BLaER1 treated with 17β-estradiol and CSF1 and Interleukin-3, amounts not matched to agents 10 nM and 100 nM (cell line): Measurements from ENCODE around the gene REC8.

Experiments
- H3K27ac ChIP-seq, 11 experiments: shearing (Covaris generic); formaldehyde crosslinking; 2 replicates each; pipeline ENCODE4 v1.8.1; 2022
- H3K27me3 ChIP-seq, 11 experiments: shearing (Covaris generic); formaldehyde crosslinking; 2 replicates each; pipeline ENCODE4 v1.8.1; 2022
- H3K36me3 ChIP-seq, 11 experiments: shearing (Covaris generic); formaldehyde crosslinking; 2 replicates each; pipeline ENCODE4 v1.8.1; 2022
- H3K4me1 ChIP-seq, 10 experiments: shearing (Covaris generic); formaldehyde crosslinking; 2 replicates each; pipeline ENCODE4 v1.8.1; 2022
- H3K4me2 ChIP-seq, 11 experiments: shearing (Covaris generic); formaldehyde crosslinking; 2 replicates each; pipeline ENCODE4 v1.8.1; 2022
- H3K4me3 ChIP-seq, 10 experiments: shearing (Covaris generic); formaldehyde crosslinking; 2 replicates each; pipeline ENCODE4 v1.8.1; 2022
- H3K9ac ChIP-seq, 11 experiments: shearing (Covaris generic); formaldehyde crosslinking; 2 replicates each; pipeline ENCODE4 v1.8.1; 2022
- H3K9me3 ChIP-seq, 11 experiments: shearing (Covaris generic); formaldehyde crosslinking; replicated peaks in 1 of 11; 2 replicates each; pipeline ENCODE4 v1.8.1; 2022
- H4K20me1 ChIP-seq, 11 experiments: shearing (Covaris generic); formaldehyde crosslinking; 2 replicates each; pipeline ENCODE4 v1.8.1; 2022
- Cebpa-rat ChIP-seq, 11 experiments: shearing (Covaris generic); IDR thresholded peaks; 2 replicates each; pipeline ENCODE4 v1.8.1; 2022

Gene REC8

GRCh38 chr14:24181371-24182077, 9.6 kb downstream of the REC8 start:
- H3K36me3 ChIP-seq: peaks cover 92 to 100% (median 97%) of the 10 kb centered on the region in 11 experiments
- no peaks in the 10 kb centered on the region for H3K9me3 ChIP-seq

GRCh38 chr14:24182110-24182882, 10.4 kb downstream of the REC8 start:
- no peaks in the 10 kb centered on the region for H3K27me3 ChIP-seq
- H3K4me1 ChIP-seq: peaks cover 5 to 45% (median 39%) of the 10 kb centered on the region in 10 experiments
- peaks cover 89 to 100% (median 97%) of the 10 kb centered on the region in 11 experiments for H3K36me3 ChIP-seq
- H3K9ac ChIP-seq: no peak overlapping the region
- no peak overlapping the region for H3K4me2 ChIP-seq
- H3K9me3 ChIP-seq: no peaks in the 10 kb centered on the region
- H4K20me1 ChIP-seq: peaks cover 0 to 92% (median 46%) of the 10 kb centered on the region in 11 experiments; a peak in 20 of 22 replicates
- no peak overlapping the region for H3K4me3 ChIP-seq
- no peak overlapping the region for H3K27ac ChIP-seq
- TF ChIP-seq Cebpa-rat (IDR thresholded peaks at IDR 0.05): no peak

More at GRCh38 chr14:24181371-24182077, 9.6 kb downstream of the REC8 start:
- H3K27ac ChIP-seq: no peak overlapping the region
- peaks cover 0 to 37% (median 32%) of the 10 kb centered on the region in 10 experiments; a peak in 18 of 20 replicates for H3K4me1 ChIP-seq
- no peak overlapping the region for H3K4me3 ChIP-seq
- H3K9ac ChIP-seq: no peak overlapping the region; a peak in 1 of 22 replicates
- H4K20me1 ChIP-seq: peaks cover 0 to 91% (median 45%) of the 10 kb centered on the region in 11 experiments; a peak in 20 of 22 replicates
- no peaks in the 10 kb centered on the region for H3K27me3 ChIP-seq
- H3K4me2 ChIP-seq: no peak overlapping the region
- TF ChIP-seq Cebpa-rat (IDR thresholded peaks at IDR 0.05): no peak

- H3K27ac ChIP-seq: no peak overlapping the region
- peaks cover 12 to 53% (median 46%) of the 10 kb centered on the region in 10 experiments for H3K4me1 ChIP-seq
- H3K4me2 ChIP-seq: no peak overlapping the region
- H3K9ac ChIP-seq: no peak overlapping the region
- no peaks in the 10 kb centered on the region for H3K27me3 ChIP-seq
- H3K36me3 ChIP-seq: peaks cover 82 to 94% (median 92%) of the 10 kb centered on the region in 11 experiments
- peaks cover 0 to 98% (median 51%) of the 10 kb centered on the region in 11 experiments; a peak in 19 of 22 replicates for H4K20me1 ChIP-seq
- no peak overlapping the region for H3K4me3 ChIP-seq
- TF ChIP-seq Cebpa-rat (IDR thresholded peaks at IDR 0.05): no peak
- H3K9me3 ChIP-seq: no peaks in the 10 kb centered on the region
These were observed 11.2 kb downstream of the REC8 start for GRCh38 chr14:24183014-24183481.

- H3K9me3 ChIP-seq: no peaks in the 10 kb centered on the region
- no peaks in the 10 kb centered on the region for H3K27me3 ChIP-seq
- peak overlapping the region in 1 of 11 experiments; percentile 13; a peak in 2 of 22 replicates for H3K9ac ChIP-seq
- no peak overlapping the region for H3K27ac ChIP-seq
- TF ChIP-seq Cebpa-rat (IDR thresholded peaks at IDR 0.05): no peak
- H3K4me3 ChIP-seq: no peak overlapping the region
- H3K36me3 ChIP-seq: peaks cover 69 to 81% (median 80%) of the 10 kb centered on the region in 11 experiments
- peaks cover 0 to 86% (median 38%) of the 10 kb centered on the region in 11 experiments; a peak in 19 of 22 replicates for H4K20me1 ChIP-seq
- peaks cover 18 to 49% (median 40%) of the 10 kb centered on the region in 10 experiments for H3K4me1 ChIP-seq
- no peak overlapping the region for H3K4me2 ChIP-seq
These were observed 12.5 kb downstream of the REC8 start for GRCh38 chr14:24184104-24184970.

- no peak for TF ChIP-seq Cebpa-rat (IDR thresholded peaks at IDR 0.05)
- peaks cover 62 to 80% (median 75%) of the 10 kb centered on the region in 11 experiments for H3K36me3 ChIP-seq
These were observed 13.1 kb downstream of the REC8 start for GRCh38 chr14:24185026-24185425.

GRCh38 chr14:24185741-24186140, 13.9 kb downstream of the REC8 start:
- peak overlapping the region in 2 of 11 experiments; percentile 11 to 15; a peak in 1 of 22 replicates for H3K9ac ChIP-seq
- H3K36me3 ChIP-seq: peaks cover 59 to 79% (median 74%) of the 10 kb centered on the region in 11 experiments
- peaks cover 27 to 48% (median 33%) of the 10 kb centered on the region in 10 experiments for H3K4me1 ChIP-seq
- H3K27me3 ChIP-seq: no peaks in the 10 kb centered on the region
- H3K4me2 ChIP-seq: no peak overlapping the region
- TF ChIP-seq Cebpa-rat (IDR thresholded peaks at IDR 0.05): no peak
- H3K9me3 ChIP-seq: no peaks in the 10 kb centered on the region
- H4K20me1 ChIP-seq: peaks cover 0 to 72% (median 25%) of the 10 kb centered on the region in 11 experiments; a peak in 15 of 22 replicates
- H3K27ac ChIP-seq: no peak overlapping the region
- no peak overlapping the region for H3K4me3 ChIP-seq

More at GRCh38 chr14:24185026-24185425, 13.1 kb downstream of the REC8 start:
- Histone ChIP-seq H3K4me3 (no peak overlapping the region), H4K20me1 (peaks cover 0 to 79% (median 31%) of the 10 kb centered on the region in 11 experiments; a peak in 17 of 22 replicates), H3K9me3 (no peaks in the 10 kb centered on the region), H3K9ac (no peak overlapping the region), H3K27me3 (no peaks in the 10 kb centered on the region), H3K27ac (no peak overlapping the region), H3K4me1 (peaks cover 24 to 49% (median 39%) of the 10 kb centered on the region in 10 experiments), H3K4me2 (no peak overlapping the region)

GRCh38 chr14:24186831-24187538, 15.1 kb downstream of the REC8 start:
- Histone ChIP-seq H3K9me3 (no peaks in the 10 kb centered on the region), H3K36me3 (peaks cover 53 to 79% (median 73%) of the 10 kb centered on the region in 11 experiments), H3K4me2 (peak overlapping the region; percentile 90 to 97 (median 94)), H3K9ac (peak overlapping the region in 10 of 11 experiments; percentile 75 to 95 (median 84); a peak in 20 of 22 replicates), H3K27ac (peak overlapping the region in 2 of 11 experiments; percentile 14 to 84; a peak in 2 of 22 replicates), H3K4me3 (peak overlapping the region in 9 of 10 experiments; percentile 73 to 92 (median 79); a peak in 17 of 20 replicates), H4K20me1 (peaks cover 0 to 63% (median 19%) of the 10 kb centered on the region in 11 experiments; a peak in 15 of 22 replicates), H3K4me1 (peaks cover 26 to 43% (median 32%) of the 10 kb centered on the region in 10 experiments), H3K27me3 (no peaks in the 10 kb centered on the region)
- no peak for TF ChIP-seq Cebpa-rat (IDR thresholded peaks at IDR 0.05)
